Endometrial microvascular endothelial cells (primary cell): ENCODE data around the gene PTPRM. TPM values are rescaled to one million over a fixed set of nuclear protein-coding genes. Genes with fewer than 3 reads are reported as not detected.

ENCODE experiments used
- in situ Hi-C: cut with HindIII; loops from 2 replicates; pipeline ENCODE4 v1.10.0; 2017; ENCODE audit warnings: low sequenced_read_pairs, low pct_unique_long_range_greater_than_20kb; ENCODE audit errors: inconsistent ontology term
- total RNA-seq: library from RNA; depleted of rRNA; stranded (reverse); fragments of >200 nt; gene quantifications from one replicate; pipeline ENCODE4 v1.2.3, GENCODE V29; 2015; ENCODE audit errors: inconsistent ontology term

The PTPRM gene
- total RNA-seq, 1 donor from 2014 or later = 59.6 TPM

GRCh38 chr18:8276406-8276805 is 709.3 kb downstream of the PTPRM start:
- in situ Hi-C loops = no loop called here

GRCh38 chr18:8277270-8277669 is 710.2 kb downstream of the PTPRM start:
- in situ Hi-C loops = no loop called here

GRCh38 chr18:8279346-8279745 is 712.2 kb downstream of the PTPRM start:
- in situ Hi-C loops = no loop called here

GRCh38 chr18:8279781-8280330 is 712.7 kb downstream of the PTPRM start:
- in situ Hi-C loops = no loop called here

GRCh38 chr18:8283891-8284585 is 716.9 kb downstream of the PTPRM start:
- in situ Hi-C loops = no loop called here

- in situ Hi-C loops = no loop called here
Measured at GRCh38 chr18:8286303-8286702, 719.2 kb downstream of the PTPRM start.

GRCh38 chr18:8287196-8287885 is 720.2 kb downstream of the PTPRM start:
- in situ Hi-C loops = no loop called here

- in situ Hi-C loops = no loop called here
Measured at GRCh38 chr18:8288472-8289195, 721.5 kb downstream of the PTPRM start.

- in situ Hi-C loops = no loop called here
Measured at GRCh38 chr18:8290435-8290834, 723.3 kb downstream of the PTPRM start.

- in situ Hi-C loops = no loop called here
Measured at GRCh38 chr18:8290913-8291312, 723.8 kb downstream of the PTPRM start.

GRCh38 chr18:8293184-8293583 is 726.1 kb downstream of the PTPRM start:
- in situ Hi-C loops = no loop called here

GRCh38 chr18:8296886-8297616 is 729.9 kb downstream of the PTPRM start:
- in situ Hi-C loops = no loop called here

GRCh38 chr18:8298186-8298585 is 731.1 kb downstream of the PTPRM start:
- in situ Hi-C loops = no loop called here

- in situ Hi-C loops = no loop called here
Measured at GRCh38 chr18:8299054-8299980, 732.2 kb downstream of the PTPRM start.

- in situ Hi-C loops = no loop called here
Measured at GRCh38 chr18:8300751-8301410, 733.8 kb downstream of the PTPRM start.

- in situ Hi-C loops = no loop called here
Measured at GRCh38 chr18:8301427-8302172, 734.5 kb downstream of the PTPRM start.
